ENCODE results near the gene SPATA45. TPM values are rescaled to one million over a fixed set of nuclear protein-coding genes. Genes with fewer than 3 reads are reported as not detected.

Gene SPATA45
- polyA plus RNA-seq, 1 experiment: not detected

DNA sequence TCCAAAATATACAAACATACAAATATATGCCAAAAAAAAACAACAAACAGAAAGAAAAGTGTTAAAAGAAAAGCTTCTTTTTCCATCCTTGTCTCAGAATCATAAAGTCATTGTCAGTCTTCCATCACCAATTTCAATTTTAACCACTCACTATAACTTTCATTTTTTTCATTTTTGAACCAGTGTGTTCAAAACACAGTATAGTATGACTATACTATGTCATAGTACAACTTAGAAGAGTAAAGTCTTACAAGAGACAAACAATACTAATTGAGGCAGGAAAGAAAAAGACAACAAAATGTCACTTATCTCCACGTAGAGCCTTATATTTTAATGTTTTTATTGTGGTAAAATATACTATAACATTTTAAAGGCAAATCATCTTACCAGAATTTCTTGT is 63.5 kb downstream of the SPATA45 start:
- no peaks in the 10 kb centered on the region for H3K9me3 ChIP-seq (ENCODE audit: control insufficient read depth, insufficient read depth, low read length)
- DNase-seq (ENCODE audit: low read depth, low spot score): no peak
- no peak overlapping the region for H3K27ac ChIP-seq (ENCODE audit: low read depth, low read length)
- CTCF ChIA-PET: interaction anchor here (0.6 to 4.1 kb wide), 6 partner anchors 9 to 307 kb away, joined by 3 to 75 read pairs (median 3); no protein-coding TSS in a partner anchor
- no peaks in the 10 kb centered on the region for H3K27me3 ChIP-seq (ENCODE audit: control insufficient read depth, insufficient read depth, low read length)
- TF ChIP-seq, protein P1, sequence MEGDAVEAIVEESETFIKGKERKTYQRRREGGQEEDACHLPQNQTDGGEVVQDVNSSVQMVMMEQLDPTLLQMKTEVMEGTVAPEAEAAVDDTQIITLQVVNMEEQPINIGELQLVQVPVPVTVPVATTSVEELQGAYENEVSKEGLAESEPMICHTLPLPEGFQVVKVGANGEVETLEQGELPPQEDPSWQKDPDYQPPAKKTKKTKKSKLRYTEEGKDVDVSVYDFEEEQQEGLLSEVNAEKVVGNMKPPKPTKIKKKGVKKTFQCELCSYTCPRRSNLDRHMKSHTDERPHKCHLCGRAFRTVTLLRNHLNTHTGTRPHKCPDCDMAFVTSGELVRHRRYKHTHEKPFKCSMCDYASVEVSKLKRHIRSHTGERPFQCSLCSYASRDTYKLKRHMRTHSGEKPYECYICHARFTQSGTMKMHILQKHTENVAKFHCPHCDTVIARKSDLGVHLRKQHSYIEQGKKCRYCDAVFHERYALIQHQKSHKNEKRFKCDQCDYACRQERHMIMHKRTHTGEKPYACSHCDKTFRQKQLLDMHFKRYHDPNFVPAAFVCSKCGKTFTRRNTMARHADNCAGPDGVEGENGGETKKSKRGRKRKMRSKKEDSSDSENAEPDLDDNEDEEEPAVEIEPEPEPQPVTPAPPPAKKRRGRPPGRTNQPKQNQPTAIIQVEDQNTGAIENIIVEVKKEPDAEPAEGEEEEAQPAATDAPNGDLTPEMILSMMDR (IDR thresholded peaks at IDR 0.05; ENCODE audit: low read depth, low read length): no peak
- POLR2A ChIA-PET: no interaction called here
- H3K4me3 ChIP-seq (ENCODE audit: low read depth, low read length): no peak overlapping the region

DNA sequence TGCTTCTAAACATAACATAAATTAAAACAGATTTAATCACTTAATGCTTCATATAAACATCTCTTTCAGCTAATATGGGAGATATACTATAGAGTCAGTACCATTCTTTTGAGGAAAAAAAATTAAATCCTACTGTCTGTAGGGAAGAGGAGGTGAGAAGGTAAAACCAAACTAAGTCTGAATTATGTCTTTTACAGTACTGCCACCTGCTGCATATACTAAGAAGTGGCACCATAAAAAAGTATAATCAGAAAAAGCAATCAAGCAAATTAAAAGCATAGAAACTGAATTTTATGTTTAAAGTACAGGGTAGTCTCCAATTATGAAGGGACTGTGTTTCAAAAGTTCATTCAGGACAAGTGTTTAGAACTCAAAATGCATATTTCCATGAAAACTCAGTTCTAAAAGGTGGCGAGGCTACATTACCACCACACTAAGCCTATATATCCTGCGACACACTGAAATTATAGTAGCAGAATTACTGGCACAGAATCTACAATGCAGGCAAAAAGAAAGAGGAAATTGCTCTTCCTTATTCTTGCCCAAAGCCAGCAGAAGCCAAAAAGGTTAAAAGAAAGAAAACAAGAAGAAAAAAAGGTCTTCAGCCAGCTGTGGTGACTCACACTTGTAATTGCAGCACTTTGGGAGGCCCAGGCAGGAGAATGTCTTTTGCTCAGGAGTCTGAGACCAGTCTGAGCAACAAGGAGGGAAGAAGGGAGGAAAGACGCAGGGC is 64.9 kb downstream of the SPATA45 start:
- Histone ChIP-seq H3K27ac (ENCODE audit: low read depth, low read length) (no peak overlapping the region), H3K4me3 (ENCODE audit: low read depth, low read length) (no peak overlapping the region), H3K27me3 (ENCODE audit: control insufficient read depth, insufficient read depth, low read length) (no peaks in the 10 kb centered on the region), H3K9me3 (ENCODE audit: control insufficient read depth, insufficient read depth, low read length) (no peaks in the 10 kb centered on the region)
- ChIA-PET POLR2A (no interaction called here), CTCF (interaction anchor here (0.9 to 4.1 kb wide), 20 partner anchors 8 to 327 kb away, joined by 3 to 75 read pairs (median 5); partner anchors contain the start of genes ATF3, BATF3, NSL1 and TATDN3)
- no peak for DNase-seq (ENCODE audit: low read depth, low spot score)
- TF ChIP-seq, protein P1 (IDR thresholded peaks at IDR 0.05; ENCODE audit: low read depth, low read length): peak; percentile 65

DNA sequence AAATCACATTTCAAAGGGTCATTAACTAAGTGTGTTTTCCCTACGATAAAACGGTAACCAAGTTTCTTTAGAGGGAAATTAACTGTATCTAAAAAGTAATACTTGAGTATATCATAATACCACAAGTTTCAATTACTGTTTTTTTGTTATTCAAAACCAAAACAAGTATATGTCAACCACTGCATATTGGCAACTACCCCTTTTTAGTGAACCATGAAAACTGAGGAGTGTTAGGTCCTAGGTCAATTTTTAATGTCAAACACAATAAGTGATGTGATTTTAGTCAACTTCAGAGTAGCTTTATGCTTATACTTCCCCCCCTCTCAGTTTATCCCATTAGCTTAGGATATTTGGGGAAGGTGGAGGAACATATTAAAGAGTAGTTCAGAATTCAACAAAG is 66.2 kb downstream of the SPATA45 start:
- POLR2A ChIA-PET: no interaction called here
- no peak overlapping the region for H3K4me3 ChIP-seq (ENCODE audit: low read depth, low read length)
- H3K27me3 ChIP-seq (ENCODE audit: control insufficient read depth, insufficient read depth, low read length): no peaks in the 10 kb centered on the region
- H3K9me3 ChIP-seq (ENCODE audit: control insufficient read depth, insufficient read depth, low read length): no peaks in the 10 kb centered on the region
- no peak overlapping the region for H3K27ac ChIP-seq (ENCODE audit: low read depth, low read length)
- TF ChIP-seq, protein P1 (IDR thresholded peaks at IDR 0.05; ENCODE audit: low read depth, low read length): no peak
- no peak for DNase-seq (ENCODE audit: low read depth, low spot score)
- CTCF ChIA-PET: interaction anchor here (0.7 to 4.1 kb wide), 15 partner anchors 8 to 325 kb away, joined by 3 to 75 read pairs (median 9); partner anchors contain the start of genes ATF3, BATF3, NSL1 and TATDN3

DNA sequence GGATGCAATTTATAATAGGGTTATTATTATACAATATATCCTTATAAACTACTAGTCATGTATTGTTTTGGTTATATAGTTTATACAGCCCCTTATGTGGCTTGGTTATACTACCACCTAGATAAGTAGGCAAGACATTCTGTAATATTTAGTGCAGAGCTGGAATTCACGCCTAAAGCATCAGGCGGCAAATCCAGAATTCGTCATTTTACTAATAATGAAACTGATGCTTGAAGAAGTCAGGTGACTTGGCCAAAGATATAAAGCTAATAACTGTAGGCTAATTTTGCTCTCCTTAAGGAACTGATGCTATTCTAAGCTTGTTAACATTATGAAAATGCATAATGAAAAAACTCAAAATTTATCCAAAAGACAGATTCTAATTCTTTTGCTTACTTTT is 66.7 kb downstream of the SPATA45 start:
- TF ChIP-seq, protein P1 (IDR thresholded peaks at IDR 0.05; ENCODE audit: low read depth, low read length): no peak
- Histone ChIP-seq H3K9me3 (ENCODE audit: control insufficient read depth, insufficient read depth, low read length) (no peaks in the 10 kb centered on the region), H3K27me3 (ENCODE audit: control insufficient read depth, insufficient read depth, low read length) (no peaks in the 10 kb centered on the region), H3K27ac (ENCODE audit: low read depth, low read length) (no peak overlapping the region), H3K4me3 (ENCODE audit: low read depth, low read length) (no peak overlapping the region)
- DNase-seq (ENCODE audit: low read depth, low spot score): no peak
- ChIA-PET CTCF (interaction anchor here (2.0 to 4.1 kb wide), 8 partner anchors 8 to 325 kb away, joined by 5 to 75 read pairs (median 14); partner anchors contain the start of gene BATF3), POLR2A (no interaction called here)

Small RNA genes lying within 50 kb of the gene (small RNA-seq; reads per million reads assigned to genes)
- gene AC104333.1 (ENCODE audit: insufficient read length, low read depth) (not detected), gene AC104333.2 (ENCODE audit: insufficient read length, low read depth) (not detected)

Other genes starting within 250 kb of the SPATA45 start
- 5.5 TPM in 2 replicates for gene ATF3, start 238.9 kb downstream of the SPATA45 start, polyA plus RNA-seq (2011; rRNA removed)
- gene BATF3, start 147.8 kb downstream of the SPATA45 start, polyA plus RNA-seq (2011; rRNA removed): 1.4 and 1.5 TPM in 2 replicates
- 26.7 and 33.8 TPM in 2 replicates for gene NSL1, start 55.9 kb downstream of the SPATA45 start, polyA plus RNA-seq (2011; rRNA removed)
- gene TATDN3, start 55.8 kb downstream of the SPATA45 start, polyA plus RNA-seq (2011; rRNA removed): 12.4 and 16.3 TPM in 2 replicates
- 2.0 and 2.3 TPM in 2 replicates for gene FLVCR1, start 10.6 kb upstream of the SPATA45 start, polyA plus RNA-seq (2011; rRNA removed)
- 4.2 and 5.9 TPM in 2 replicates for gene VASH2, start 102.9 kb upstream of the SPATA45 start, polyA plus RNA-seq (2011; rRNA removed)
- 25.1 and 30.6 TPM in 2 replicates for gene ANGEL2, start 168.2 kb upstream of the SPATA45 start, polyA plus RNA-seq (2011; rRNA removed)
- gene RPS6KC1, start 203.6 kb upstream of the SPATA45 start, polyA plus RNA-seq (2011; rRNA removed): 20.0 and 25.3 TPM in 2 replicates

Measured in AG04450 (cell line).